HG02623 (cell line): ENCODE data around the gene CTSZ.

Experiments
- ATAC-seq: cut with Tn5 transposase; IDR thresholded peaks from one replicate; pipeline ENCODE4 v1.9.1; 2021; ENCODE audit warnings: moderate library complexity; ENCODE audit not compliant: unreplicated experiment

The CTSZ gene

DNA sequence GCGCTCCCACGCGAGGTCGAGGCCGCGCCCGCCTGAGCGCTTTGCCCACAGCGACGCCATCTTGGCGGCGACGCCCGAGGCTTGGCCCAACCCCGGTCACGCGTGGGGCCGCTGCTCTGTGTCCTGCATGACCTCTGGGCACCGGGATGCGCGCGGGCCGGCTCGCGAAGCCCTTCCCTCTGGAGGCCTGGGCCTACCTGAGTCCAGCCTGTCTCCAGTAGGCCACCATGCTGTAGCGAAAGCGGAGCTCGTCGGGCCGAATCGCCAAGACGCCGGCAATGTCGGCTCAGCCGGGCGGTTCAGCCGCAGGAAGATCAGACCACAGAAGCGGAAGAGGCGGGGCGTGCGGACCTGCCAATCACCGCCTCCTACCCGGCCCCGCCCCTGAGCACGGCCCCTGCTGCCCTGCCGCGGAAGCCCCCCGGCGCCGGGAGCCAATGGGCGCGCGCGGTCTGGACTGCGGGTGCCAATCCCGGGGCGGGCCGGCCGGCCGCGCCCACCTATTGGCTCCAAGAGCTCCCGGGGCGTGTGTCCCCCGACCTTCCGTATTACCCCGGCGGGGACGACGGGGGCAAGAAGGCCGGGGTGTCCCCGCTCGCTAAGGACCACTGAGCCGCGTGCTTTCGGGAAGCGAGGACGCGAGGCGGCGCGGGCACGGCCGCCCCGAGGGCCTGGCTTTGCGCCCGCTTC lies 25.1 kb upstream of the CTSZ start, which contains the start of gene ATP5F1E:
TSS of gene ATP5F1E (minus strand) at position 313 of the 690 bp plus-strand sequence. CDS start at position 229, 84 bp downstream.
- ATAC-seq, result peak; percentile 94

DNA sequence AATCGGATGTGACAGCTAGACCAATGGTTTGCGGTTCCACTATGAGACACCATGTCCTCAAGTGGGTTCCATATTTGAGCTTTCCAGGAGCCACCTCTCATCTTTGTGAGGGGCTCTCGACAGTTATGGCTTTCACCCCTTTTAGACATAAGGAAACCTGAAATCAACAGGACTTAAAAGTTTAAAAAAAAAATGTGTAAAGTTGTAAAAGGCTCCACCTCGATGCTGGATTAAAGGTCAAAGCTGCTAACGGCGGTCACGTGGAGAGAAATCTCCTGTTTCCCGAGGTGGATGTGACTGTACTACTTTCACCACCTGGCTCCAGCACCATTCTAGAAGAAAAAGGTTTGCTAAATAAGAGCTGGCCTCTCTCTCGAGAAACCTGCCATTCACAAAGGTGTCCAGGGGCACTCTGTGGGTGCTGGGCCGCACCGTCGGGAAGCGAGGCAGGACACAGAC lies 24.5 kb upstream of the CTSZ start:
- no peak for ATAC-seq

DNA sequence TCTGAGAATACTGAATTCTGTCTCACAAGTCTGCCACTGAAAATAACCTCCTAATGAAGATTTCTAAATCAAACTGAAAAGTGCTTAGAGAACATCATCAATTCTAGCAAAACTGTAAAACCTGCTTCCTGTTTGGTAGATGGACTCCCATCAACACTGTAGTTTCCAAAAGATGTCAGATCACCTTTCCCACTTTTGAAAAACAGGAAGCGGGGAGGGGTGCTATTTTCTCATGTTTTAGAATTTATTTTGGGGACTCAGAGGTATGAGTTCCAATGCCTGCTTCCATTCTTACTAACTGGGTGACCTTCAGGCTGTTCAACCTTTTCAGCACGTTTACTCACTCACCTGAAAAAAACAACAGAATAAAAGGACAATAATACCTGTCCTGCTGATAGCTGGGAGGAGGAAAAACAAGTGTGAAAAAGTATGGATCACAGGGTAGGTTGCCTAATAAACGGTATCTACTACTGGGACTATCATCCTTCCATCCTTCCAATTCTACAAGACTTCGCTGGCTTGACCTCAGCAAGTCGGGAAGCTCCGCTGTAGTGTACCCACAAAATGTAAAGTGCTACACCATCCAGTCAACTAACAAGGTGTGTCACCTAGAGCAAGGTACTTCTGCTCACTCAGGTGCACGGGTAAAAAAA lies 24.0 kb upstream of the CTSZ start:
- ATAC-seq, result no peak

DNA sequence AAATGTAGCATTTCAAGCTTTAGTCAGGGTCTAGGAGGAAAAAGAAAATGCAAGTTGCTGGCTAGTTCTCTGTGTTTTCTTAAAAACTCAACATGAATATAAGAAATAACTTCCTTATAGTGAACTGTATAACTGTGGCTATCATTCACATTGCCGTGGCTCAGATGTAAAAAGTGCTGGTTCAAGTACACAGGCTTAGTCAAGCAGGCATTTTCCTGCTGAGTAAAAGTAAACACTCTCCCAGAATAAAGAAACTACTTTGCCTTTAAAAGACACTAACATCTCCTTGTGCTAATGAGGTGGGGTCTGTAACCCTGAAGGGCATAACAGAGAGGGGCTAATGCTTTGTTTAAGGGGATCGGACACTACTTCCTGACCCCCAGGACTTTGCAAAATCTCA lies 21.8 kb upstream of the CTSZ start:
- ATAC-seq, result no peak

DNA sequence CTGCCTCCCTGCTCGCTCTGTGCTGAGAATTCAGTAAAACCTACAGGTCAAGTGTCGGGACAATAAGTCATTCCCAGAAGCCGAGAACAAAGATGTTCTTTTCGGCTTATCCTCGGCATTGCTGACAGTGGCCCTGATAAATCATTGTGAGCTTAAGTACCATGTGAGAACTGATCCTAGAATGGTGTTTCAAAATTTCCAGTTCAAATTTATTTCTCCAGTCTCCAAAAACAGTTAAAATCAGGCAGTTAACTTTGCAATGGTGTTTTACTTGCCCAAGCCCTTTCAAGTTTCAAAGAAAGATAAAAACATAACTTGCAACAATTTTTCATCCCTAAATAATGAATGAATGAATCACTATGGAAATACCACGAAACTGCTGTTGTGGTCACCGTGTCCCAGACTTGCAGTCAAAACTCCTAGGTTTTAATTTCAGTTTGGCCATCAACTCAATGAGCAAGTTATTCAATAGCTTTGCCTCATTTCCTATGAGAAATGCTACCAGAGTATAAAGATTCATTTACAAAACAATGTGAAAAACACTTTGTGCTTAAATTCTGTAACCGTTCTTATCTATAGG lies 20.8 kb upstream of the CTSZ start:
- no peak for ATAC-seq

DNA sequence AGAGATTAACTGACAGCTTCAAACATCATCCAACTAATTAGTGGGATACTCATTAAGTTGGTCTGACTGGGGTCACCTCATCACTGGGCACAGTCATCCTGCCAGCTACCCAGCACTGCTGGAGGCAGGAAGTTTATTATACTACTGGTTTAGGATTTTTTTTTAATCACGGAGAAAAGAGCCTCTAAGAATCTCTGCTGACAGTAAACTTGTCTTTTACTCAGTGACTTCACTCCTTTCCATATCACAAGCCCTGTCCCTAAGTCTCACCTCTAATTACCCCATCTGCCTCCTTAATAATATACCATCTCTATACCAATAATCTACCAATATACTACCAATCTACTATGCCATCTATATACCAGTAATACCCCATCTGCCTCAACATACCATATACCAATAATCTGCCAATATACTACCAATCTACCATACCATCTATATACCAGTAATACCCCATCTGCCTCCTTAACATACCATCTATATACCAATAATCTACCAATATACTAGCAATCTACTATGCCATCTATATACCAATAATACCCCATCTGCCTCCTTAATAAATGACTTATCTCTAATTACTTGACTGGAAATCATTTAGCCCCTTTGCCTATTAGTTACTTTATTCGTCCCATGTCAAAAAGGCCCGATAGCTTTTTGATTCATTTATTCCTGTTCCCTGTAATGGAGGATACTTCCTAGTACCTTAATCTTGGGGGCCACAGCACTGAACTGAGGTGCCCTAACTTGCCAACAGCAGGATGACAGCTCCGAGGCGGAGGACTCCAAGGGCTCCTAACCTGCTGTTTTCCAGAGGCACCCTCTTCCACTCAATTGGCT lies 20.1 kb upstream of the CTSZ start:
- ATAC-seq, result no peak

DNA sequence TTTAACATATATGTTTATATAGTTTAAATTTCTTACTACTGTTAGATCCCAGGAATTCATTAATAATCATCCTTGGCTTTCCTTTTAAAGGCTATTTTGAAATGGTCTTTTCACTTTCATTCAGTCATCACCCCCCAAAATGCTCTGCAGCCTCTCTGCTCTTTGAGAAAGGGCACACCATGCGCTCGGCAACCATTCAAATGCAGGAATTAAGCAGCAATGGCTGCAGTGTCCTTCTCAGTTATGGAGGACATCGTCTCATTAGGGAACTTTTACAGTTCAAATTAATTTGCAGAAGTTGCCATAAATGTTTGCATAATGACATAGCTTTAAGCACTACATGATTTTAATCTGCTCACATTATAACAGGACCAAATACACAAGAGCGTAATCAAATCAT lies 18.5 kb upstream of the CTSZ start:
- no peak for ATAC-seq

DNA sequence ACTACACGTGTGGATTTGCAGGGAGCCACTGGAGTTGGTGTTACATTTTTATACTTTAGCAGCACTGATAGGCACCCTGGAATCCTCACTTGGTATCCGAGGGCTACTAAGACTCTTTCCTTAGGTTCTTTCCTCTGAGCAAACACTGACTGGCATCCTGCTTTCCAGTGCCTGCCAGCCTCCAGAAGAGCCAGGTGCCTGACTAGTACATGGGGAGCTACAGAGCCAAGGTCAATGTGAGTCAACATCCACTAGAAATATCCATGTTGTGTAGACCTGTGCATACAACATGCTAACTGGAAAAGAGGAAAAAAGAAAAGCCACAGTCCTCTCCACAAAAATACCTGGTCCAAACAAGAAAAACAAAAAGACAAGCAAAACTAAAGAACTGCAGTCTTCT lies 18.0 kb upstream of the CTSZ start:
- no peak for ATAC-seq

DNA sequence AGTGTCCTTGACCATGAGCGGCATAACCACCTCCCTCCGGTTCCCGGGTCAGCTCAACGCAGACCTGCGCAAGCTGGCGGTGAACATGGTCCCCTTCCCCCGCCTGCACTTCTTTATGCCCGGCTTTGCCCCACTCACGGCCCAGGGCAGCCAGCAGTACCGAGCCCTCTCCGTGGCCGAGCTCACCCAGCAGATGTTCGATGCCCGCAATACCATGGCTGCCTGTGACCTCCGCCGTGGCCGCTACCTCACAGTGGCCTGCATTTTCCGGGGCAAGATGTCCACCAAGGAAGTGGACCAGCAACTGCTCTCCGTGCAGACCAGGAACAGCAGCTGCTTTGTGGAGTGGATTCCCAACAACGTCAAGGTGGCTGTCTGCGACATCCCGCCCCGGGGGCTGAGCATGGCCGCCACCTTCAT lies 17.1 kb upstream of the CTSZ start:
- no peak for ATAC-seq

DNA sequence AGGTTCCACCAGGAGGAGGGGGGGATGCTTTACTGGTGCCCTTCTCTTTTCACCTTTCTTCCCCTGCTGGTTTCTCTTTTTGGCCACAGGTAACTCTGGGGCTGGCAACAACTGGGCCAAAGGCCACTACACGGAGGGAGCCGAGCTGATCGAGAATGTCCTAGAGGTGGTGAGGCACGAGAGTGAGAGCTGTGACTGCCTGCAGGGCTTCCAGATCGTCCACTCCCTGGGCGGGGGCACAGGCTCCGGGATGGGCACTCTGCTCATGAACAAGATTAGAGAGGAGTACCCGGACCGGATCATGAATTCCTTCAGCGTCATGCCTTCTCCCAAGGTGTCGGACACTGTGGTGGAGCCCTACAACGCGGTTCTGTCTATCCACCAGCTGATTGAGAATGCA lies 16.6 kb upstream of the CTSZ start:
- no peak for ATAC-seq

DNA sequence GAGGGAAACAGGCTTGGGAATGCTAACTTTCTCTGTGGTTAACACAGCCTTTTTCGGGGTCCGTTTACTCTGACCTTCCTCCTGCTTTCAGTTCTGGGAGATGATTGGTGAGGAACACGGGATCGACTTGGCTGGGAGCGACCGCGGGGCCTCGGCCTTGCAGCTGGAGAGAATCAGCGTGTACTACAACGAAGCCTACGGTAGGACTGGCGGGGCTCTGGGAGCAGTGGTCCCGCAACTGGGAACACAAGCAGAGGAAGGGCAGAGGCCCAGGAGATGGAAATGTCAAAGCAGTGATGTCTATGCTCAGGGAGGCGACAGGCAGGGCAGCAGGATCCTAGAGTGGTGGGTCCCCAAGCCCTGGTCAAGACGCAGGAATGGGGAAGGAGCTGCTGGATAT lies 15.7 kb upstream of the CTSZ start:
- ATAC-seq, result no peak

DNA sequence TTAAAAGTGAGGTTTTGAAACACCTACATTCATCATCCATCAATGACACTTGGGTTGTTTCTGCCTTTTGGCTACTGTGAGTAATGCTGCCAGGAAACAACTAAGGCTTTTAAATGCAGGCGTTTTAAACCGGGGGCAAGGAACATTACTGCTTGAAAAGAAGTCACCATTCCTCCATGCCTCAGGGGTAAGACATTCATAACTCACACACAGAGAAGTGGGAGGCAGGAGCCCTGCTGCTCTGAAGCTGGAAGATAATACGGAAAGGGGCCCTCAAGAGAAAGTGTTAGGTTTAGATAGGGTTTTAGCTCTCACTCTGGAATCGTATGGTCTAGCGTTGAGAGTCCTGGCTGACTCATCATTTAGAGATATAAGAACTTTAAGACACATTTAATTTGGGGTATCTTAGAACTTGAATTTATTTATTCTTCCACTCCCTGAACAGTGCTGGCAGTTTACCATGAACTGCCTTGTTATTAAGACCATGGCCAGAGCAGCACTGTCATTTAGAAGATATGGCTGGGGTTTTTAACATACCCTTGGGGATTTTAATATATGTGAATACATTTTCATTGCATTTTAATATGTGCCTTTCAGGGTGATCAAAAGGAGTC lies 14.0 kb upstream of the CTSZ start:
- ATAC-seq, result no peak

DNA sequence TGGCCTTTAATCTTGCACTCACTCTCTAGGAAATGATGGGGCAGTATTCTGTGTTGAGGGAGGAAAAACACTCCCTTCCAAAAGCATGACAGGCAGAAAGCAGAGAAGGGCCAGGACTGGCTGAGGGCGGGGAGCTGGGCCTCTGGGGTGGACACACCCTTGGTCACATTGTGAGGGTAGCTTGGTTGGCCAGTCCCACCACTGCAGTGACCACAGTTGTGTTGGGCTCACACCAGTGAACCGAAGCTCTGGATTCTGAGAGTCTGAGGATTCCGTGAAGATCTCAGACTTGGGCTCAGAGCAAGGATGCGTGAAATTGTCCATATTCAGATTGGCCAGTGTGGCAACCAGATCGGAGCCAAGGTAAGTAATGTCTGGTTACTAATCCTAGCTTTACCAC lies 12.2 kb upstream of the CTSZ start, which contains the start of gene TUBB1:
TSS of gene TUBB1 (plus strand) at position 213 of the 400 bp plus-strand sequence. CDS start at position 307, 94 bp downstream.
- no peak for ATAC-seq

DNA sequence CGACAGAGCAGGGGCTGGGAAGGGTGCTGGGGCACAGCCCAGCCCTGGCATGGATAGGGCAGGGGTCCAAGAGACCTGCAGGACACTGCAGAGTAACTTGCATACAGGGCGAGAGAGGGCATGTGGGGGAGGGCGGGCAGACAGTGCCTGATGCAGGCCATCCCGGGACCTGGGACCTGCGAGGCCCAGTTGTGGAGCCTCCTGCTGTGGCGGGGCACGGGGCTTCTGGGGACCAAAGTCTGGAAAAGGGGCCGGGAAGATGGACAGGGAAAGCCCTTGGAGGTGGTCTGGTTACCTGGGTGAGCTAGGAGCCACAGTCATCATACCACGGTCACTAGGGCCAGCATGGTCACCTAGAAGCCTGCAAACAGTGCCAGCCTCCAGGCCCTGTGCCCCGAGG lies 11.8 kb upstream of the CTSZ start:
- ATAC-seq, result no peak

DNA sequence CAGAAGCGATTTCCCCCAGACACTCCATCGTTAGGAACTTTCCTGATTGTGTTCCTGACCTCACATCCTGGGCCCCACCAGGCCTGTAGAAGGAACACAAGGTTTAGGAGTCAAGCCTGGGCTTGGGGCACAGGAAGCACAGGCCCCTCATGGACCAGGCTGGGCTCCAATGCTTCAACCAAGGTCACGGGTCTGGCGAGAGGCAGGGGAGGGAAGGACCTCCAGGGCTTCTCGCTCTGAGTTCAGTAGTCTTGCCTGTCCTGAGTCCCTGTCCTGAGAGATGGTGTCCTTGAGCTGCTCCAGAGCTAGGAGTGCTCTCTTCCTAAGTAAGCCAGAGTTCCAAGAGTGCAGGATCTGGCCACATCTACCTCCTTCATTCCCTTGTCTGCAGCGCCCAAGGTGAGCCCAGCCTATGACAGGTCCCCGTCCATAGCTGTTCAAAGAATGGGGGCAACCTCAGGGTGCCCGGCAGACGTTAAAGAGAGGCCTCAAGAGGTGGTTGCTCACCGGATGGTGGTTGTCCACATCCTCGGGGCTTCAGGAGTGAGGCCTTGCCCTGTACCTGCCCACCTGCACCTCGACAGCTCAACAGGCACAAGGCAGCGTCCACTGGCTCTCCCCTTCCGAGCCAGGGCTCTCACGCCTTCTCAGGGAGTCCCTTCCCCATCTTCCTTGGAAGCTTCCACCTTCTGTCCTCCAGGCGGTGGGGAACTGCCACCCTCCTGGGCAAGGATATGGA lies 10.6 kb upstream of the CTSZ start:
- ATAC-seq, result no peak

DNA sequence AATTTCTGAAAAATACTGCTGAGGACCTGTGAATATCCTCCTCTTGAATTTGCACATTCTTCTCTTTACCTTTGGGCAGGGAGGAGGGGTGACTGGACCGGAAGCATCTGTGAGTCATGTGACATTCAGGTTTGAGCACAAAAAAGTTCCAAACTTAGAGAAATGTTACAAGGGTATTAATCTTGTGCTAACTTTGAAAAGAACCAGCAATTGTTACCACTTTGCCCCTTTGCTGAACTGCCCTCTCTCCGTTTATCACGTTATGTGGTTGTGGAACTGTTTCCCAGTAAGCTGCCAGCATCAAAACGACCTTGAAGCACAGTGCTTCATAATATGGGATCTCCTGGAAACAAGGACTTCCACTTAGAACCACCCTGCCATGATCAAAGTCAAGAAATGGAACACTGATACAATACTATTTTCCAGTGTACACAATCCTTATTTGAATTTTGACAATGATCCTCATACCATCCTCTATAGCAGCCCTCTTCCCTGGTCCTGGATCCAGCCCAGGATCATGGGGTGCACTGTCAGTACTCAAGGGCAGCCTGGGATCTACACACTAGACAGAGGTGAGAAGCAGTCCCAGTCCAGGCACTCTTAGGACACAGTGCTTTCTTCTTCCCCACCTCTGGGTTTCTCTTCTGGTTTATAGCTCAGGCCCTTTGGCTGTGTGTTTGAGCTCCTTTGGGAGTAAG lies 9.9 kb upstream of the CTSZ start:
- ATAC-seq, result no peak

DNA sequence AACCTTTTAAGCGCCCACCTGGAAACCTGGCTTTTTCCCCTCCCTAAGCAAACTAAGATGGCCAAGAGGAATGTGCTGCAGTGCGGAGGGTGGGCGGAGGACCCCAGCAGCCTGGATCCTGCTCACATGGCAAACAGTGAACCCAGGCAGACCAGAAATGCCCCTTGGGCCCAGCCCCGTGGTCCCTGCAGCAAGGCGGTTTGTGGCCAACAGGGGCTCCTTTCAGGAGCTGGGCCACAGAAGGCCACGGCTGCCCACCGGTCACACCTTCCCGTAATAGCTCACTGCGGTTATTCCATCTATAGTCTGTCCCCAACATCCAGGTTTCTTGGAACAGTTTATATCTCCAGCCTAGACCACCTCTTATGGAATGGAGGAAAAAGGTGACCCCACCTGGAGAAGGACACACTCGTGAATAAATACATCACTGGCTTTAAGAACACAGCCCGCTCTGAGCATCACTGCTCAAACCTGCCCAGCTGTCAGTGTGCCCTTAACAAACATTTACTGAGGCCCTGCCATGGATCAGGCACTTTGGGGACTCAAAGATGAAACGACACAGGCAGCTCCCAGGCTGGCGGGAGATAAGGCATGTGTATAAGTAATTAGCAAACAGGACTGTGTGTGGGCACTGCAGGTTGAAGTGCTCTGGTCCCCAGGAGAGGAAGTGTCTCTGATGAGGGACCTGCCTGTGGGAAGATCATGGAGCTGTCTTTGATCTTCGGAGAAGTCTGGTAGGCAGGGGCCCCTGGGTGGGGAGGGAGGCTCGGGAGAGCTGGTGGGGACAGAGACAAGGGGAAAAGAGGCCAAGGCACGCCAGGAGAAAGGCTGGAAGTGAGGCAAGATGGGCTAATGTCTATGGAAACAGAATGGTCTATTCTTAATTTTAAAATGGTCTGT lies 9.0 kb upstream of the CTSZ start:
- ATAC-seq, result no peak

DNA sequence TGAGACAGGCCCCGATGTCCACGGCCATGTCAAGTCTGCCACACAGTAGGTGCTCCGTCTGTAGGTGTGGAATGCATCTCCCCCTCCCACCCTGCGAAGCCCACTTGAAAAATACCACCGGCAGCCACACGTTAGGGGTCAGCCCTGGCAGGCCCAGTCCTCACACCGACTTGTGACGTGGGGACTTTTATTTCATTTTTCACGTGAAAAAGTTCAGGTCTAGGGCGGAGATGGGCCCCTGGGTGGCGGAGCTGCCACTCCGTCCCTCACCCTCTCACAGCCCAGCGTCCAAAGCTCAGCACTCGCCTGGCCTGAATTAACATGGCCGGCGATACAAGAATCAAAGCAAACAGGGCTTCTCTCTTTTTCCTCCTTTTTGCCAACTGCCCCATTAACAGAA lies 8.4 kb upstream of the CTSZ start:
- no peak for ATAC-seq
